ENCODE data around the gene NSMF.
A peak's percentile ranks its signal among the peaks of the same experiment; 100 is the strongest.

NSMF gene

GRCh38 chr9:137493364-137494103, 34.4 kb upstream of the NSMF start:
- H3K27me3 ChIP-seq = no peaks in the 10 kb centered on the region
- no peak for TF ChIP-seq CTCF (IDR thresholded peaks at IDR 0.05; ENCODE audit: low read depth, low read length)
- peaks cover 4% of the 10 kb centered on the region; the same call in 1 of the 2 replicates for H3K4me1 ChIP-seq
- no peak for DNase-seq
- H3K4me3 ChIP-seq (ENCODE audit: low read depth, low read length) = no peak overlapping the region
- H3K36me3 ChIP-seq = no peaks in the 10 kb centered on the region
- H3K9me3 ChIP-seq = no peaks in the 10 kb centered on the region; the same call in 1 of the 2 replicates

GRCh38 chr9:137492464-137493363, 33.6 kb upstream of the NSMF start:
- Histone ChIP-seq H3K27me3 (no peaks in the 10 kb centered on the region), H3K4me1 (peaks cover 10% of the 10 kb centered on the region; the same call in 1 of the 2 replicates), H3K9me3 (no peaks in the 10 kb centered on the region; the same call in 1 of the 2 replicates), H3K4me3 (ENCODE audit: low read depth, low read length) (no peak overlapping the region), H3K36me3 (no peaks in the 10 kb centered on the region)
- TF ChIP-seq CTCF (IDR thresholded peaks at IDR 0.05; ENCODE audit: low read depth, low read length) = no peak
- DNase-seq = peak; percentile 97

GRCh38 chr9:137491735-137492432, 32.8 kb upstream of the NSMF start:
- TF ChIP-seq CTCF (IDR thresholded peaks at IDR 0.05; ENCODE audit: low read depth, low read length) = no peak
- Histone ChIP-seq H3K9me3 (no peaks in the 10 kb centered on the region; the same call in 1 of the 2 replicates), H3K4me3 (ENCODE audit: low read depth, low read length) (no peak overlapping the region), H3K36me3 (no peaks in the 10 kb centered on the region), H3K27me3 (no peaks in the 10 kb centered on the region), H3K4me1 (peaks cover 12% of the 10 kb centered on the region; the same call in 1 of the 2 replicates)
- no peak for DNase-seq

GRCh38 chr9:137490532-137491186, 31.5 kb upstream of the NSMF start:
- TF ChIP-seq CTCF (IDR thresholded peaks at IDR 0.05; ENCODE audit: low read depth, low read length) = no peak

GRCh38 chr9:137488906-137489305, 29.8 kb upstream of the NSMF start:
- H3K4me1 ChIP-seq = peaks cover 12% of the 10 kb centered on the region; the same call in 1 of the 2 replicates
- DNase-seq = no peak

More at GRCh38 chr9:137490532-137491186, 31.5 kb upstream of the NSMF start:
- Histone ChIP-seq H3K27me3 (no peaks in the 10 kb centered on the region), H3K4me1 (peaks cover 12% of the 10 kb centered on the region; the same call in 1 of the 2 replicates), H3K36me3 (no peaks in the 10 kb centered on the region), H3K4me3 (ENCODE audit: low read depth, low read length) (no peak overlapping the region), H3K9me3 (no peaks in the 10 kb centered on the region; the same call in 1 of the 2 replicates)
- DNase-seq = no peak

More at GRCh38 chr9:137488906-137489305, 29.8 kb upstream of the NSMF start:
- no peaks in the 10 kb centered on the region; the same call in 1 of the 2 replicates for H3K9me3 ChIP-seq
- H3K4me3 ChIP-seq (ENCODE audit: low read depth, low read length) = no peak overlapping the region
- no peak for TF ChIP-seq CTCF (IDR thresholded peaks at IDR 0.05; ENCODE audit: low read depth, low read length)
- no peaks in the 10 kb centered on the region for H3K36me3 ChIP-seq
- no peaks in the 10 kb centered on the region for H3K27me3 ChIP-seq

All from BE2C (cell line).